Aortic smooth muscle cell (primary cell): ENCODE results near the gene CYP2A6. TPM values are rescaled to one million over a fixed set of nuclear protein-coding genes. Genes with fewer than 3 reads are reported as not detected.

Source experiments
- total RNA-seq: library from RNA; depleted of rRNA; stranded (reverse); fragments of >200 nt; gene quantifications from 2 replicates; pipeline ENCODE4 v1.2.3, GENCODE V29; 2014

CYP2A6 gene, protein sequence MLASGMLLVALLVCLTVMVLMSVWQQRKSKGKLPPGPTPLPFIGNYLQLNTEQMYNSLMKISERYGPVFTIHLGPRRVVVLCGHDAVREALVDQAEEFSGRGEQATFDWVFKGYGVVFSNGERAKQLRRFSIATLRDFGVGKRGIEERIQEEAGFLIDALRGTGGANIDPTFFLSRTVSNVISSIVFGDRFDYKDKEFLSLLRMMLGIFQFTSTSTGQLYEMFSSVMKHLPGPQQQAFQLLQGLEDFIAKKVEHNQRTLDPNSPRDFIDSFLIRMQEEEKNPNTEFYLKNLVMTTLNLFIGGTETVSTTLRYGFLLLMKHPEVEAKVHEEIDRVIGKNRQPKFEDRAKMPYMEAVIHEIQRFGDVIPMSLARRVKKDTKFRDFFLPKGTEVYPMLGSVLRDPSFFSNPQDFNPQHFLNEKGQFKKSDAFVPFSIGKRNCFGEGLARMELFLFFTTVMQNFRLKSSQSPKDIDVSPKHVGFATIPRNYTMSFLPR
- not detected in 2 replicates for total RNA-seq

DNA sequence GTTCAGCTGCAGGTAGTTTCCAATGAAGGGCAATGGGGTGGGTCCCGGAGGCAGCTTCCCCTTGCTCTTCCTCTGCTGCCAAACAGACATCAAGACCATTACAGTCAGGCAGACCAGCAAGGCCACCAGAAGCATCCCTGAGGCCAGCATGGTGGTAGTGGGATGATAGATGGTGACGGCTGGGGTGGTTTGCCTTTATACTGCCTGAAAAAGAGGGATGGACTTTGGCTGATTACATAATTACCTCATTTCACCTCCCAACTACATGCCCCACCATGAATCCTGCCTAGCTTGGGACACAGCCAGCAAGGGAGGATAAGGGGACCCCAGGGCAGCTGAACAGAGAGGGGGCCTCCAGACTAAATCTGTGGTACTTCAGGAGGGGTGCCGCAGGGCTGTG is at the start of gene CYP2A6:
CYP2A6 (minus strand) TSS at position 171 of the 400 bp plus-strand sequence; CDS start at position 150, 21 bp downstream.

DNA sequence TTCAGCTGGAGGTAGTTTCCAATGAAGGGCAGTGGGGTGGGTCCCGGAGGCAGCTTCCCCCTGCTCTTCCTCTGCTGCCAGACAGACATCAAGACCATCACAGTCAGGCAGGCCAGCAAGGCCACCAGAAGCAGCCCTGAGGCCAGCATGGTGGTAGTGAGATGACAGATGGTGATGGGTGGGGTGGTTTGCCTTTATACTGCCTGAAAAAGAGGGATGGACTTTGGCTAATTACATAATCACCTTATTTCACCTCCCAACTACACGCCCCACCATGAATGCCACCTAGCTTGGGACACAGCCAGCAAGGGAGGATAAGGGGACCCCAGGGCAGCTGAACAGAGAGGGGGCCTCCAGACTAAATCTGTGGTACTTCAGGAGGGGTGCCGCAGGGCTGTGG is 31.8 kb upstream of the CYP2A6 start, which contains the start of gene CYP2A7:
CYP2A7 (minus strand) TSS at position 170 of the 400 bp plus-strand sequence; CDS start at position 149, 21 bp downstream.

DNA sequence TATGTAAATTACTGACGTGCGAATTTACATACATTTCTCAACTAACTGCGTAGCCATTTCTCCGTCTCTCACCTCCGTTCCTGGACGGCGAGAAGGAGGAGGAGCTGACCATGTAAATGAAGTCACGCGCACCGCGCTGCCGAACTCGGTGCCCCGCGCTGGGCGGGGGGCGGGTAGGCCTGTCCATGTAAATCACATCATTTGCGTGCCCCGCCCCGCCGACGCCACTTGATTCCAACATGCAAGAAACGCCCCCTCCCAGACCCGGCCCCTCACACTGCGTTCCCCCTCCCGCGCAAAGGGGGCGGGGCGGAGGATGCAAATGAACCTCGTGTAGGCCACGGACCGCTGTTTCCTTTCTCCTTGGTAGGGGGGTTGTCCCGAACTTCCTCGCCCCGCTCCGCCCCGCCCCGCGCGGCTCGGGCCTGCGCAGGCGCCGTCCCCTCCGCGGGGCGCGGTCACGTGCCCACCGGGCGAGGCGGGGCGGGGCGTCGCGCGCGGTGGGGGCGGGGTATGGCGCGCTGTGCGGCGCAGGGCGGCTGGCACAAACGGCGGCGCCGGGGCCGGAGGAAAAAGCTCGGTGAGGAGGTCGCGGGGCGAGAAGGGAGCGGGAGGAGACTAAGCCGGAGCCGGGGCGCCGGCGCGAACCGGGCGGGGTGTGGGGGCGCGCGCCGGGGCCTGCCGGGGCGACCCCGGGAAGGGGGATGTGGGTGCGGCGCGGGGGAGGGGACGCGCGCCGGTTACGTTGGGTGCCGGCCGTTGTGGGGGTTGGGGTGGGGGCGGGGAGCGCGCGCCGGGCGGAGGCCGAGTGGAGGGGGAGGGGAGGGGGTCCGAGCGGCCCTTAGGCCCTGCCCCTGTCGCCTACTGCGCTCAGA is 51.3 kb downstream of the CYP2A6 start, which contains the start of gene EGLN2:
EGLN2 (plus strand) TSS at position 509 of the 875 bp plus-strand sequence. CDS start 1,382 bp downstream, outside the sequence.

Other genes with a start within 250 kb of the CYP2A6 start
- gene LTBP4, start 249.1 kb downstream of the CYP2A6 start, total RNA-seq, result 14.5 and 16.1 TPM in 2 replicates
- gene NUMBL, start 159.8 kb downstream of the CYP2A6 start, total RNA-seq, result 22.6 and 40.8 TPM in 2 replicates
- 34.6 and 36.7 TPM in 2 replicates for gene COQ8B, start 133.6 kb downstream of the CYP2A6 start, total RNA-seq
- 10.4 and 11.8 TPM in 2 replicates for gene ITPKC, start 133.3 kb downstream of the CYP2A6 start, total RNA-seq
- 0.53 and 0.56 TPM in 2 replicates for gene ACTMAP, start 100.0 kb downstream of the CYP2A6 start, total RNA-seq
- 47.2 and 51.1 TPM in 2 replicates for gene SNRPA, start 99.2 kb downstream of the CYP2A6 start, total RNA-seq
- 0.66 TPM in 1 of 2 replicates, not detected in the other for gene MIA, start 74.9 kb downstream of the CYP2A6 start, total RNA-seq
- 7.0 and 8.5 TPM in 2 replicates for gene RAB4B, start 72.2 kb downstream of the CYP2A6 start, total RNA-seq
- gene EGLN2, start 51.3 kb downstream of the CYP2A6 start, total RNA-seq, result 83.9 and 90.5 TPM in 2 replicates
- not detected in 2 replicates for gene CYP2A7, start 31.8 kb upstream of the CYP2A6 start, total RNA-seq
- not detected in 2 replicates for gene CYP2B6, start 140.8 kb upstream of the CYP2A6 start, total RNA-seq
- gene CYP2A13, start 238.0 kb upstream of the CYP2A6 start, total RNA-seq, result not detected in 2 replicates